ENCODE measurements around the gene GMIP.

DNA sequence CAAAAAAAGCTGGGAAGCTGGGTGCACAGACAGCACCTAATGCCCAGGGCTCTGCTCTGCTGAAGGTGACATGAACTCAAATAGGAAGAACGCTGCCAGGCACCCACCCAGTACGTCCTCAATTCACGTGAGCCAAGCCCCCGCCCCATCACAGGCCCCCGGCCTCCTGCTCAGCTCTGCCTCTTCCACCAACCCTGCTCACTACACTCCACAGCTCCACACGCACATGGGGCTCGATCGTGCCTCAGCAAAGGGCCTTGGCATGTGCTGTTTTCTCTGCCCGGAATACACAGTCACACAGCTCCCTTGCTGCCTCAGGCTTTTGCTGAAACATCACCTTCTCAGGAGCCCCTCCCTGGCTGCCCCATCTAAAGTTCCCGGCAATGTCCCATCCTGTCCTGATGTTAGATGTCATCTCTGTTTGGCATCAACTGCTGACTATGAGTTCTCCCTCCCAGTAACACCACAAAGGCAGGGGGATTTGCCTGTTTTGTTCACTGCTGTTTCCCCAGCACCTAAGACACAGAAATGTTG is 17.8 kb upstream of the GMIP start:
- TF ChIP-seq CTCF (IDR thresholded peaks at IDR 0.05 in 8 of 11, conservative IDR thresholded peaks at IDR 0.05 in 3 of 11) (no peak), POLR2A (IDR thresholded peaks at IDR 0.05) (no peak)
